GM21390 (cell line): ENCODE results near the gene MAPK8IP3.

Experiments
- ATAC-seq: cut with Tn5 transposase; IDR thresholded peaks from one replicate; pipeline ENCODE4 v1.9.1; 2021; ENCODE audit not compliant: unreplicated experiment

The MAPK8IP3 gene

DNA sequence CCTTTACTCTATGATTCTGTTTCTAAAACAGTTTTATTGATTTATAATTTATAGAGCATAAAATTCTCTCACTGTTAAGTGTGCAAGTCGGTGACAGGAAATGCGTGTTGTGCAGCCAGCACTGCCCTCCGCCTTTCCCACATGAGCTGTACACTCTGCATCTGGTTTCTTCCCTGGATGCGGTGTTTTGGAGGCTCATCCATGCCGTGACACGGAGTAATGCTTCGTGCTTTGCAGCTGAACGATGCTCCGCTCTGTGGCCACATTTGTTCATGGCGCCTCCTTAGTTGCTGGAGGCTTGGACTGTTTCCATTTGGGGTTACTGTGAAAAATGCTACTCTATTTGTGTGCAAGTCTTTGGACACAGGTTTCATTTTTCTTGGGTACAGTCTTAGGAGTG lies 94.7 kb downstream of the MAPK8IP3 start:
- ATAC-seq, result no peak

DNA sequence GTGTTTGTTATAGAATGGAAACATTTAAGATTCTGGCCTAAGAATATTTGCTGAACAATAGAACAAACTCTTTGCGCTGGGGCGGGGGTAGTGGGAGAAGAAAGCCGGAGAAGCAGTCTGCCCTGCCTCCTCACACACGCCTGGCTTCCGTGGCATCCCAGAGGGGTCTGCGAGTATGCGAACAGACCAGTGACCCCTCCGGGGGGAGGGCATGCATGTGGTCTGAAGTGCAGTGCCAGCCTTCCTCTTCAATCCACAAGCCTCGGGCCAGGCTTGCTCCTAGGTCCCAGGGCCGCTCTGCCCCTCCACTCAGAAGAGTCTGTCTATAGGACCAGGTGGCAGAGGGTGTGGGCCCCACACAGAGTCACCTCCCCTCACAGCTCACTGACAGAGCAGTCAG lies 101.6 kb downstream of the MAPK8IP3 start:
- no peak for ATAC-seq

DNA sequence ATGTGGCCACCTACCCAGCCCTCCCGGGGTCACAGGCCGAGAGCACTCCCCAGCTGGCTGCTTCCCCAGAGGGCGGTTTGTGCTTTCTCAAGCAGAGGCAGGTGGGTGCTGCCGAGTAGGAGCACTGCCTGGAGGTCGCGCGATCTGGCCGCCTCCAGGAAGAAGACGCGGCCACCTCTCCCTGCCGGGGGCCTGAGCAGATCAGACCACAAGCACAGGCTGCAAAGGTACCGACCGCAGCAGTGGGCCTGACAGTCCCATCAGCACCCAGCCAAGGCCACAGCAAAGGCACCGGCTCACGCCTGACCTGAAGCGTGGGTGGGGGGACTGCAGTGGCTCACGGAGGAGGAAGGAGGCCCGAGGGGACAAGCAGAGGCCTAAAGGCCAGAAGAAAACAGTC lies 102.7 kb downstream of the MAPK8IP3 start:
- no peak for ATAC-seq

DNA sequence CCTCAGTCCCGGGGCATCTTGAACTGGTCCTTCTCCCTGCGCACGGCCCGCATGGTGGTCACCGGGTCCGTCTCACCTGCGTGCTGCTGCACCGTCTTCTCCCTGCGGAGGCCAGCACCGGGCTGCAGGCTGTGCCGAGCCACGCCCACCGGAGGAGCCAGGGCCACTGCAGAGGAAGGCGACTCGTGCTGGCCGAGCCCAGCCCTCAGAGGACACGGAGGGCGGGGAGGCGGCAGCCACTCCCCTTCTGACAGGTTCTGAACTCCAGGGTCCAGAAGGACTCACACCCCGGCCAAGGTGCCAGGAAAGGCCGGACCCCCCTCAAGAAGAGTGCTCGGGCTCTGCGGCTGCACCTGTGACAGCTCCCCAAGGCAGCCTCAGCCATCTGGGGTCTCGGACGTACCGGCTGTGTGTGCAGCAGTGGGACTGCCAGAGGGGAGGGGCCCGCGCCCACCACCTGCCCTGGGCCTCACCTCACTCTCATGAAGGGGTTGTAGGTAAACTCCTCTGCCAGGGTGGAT lies 103.3 kb downstream of the MAPK8IP3 start:
- no peak for ATAC-seq

DNA sequence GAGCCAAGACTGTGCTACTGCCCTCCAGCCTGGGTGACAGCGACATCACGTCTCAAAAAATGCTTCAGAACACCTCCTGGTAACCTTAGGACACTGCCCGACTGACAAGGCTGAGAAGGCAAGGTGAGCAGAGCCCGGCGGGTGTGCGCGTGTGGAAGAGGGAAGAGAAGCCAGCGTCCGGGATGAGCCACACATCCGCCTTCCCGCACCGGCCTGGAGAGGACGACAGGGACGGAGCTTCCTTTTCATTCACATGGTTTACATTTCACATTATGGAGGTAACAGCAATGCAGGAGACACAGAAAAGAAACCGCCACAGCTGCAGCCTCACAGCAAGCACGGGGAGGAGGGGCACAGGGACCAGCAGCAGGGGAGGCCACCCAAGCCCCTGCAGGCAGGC lies 104.1 kb downstream of the MAPK8IP3 start:
- ATAC-seq, result no peak

DNA sequence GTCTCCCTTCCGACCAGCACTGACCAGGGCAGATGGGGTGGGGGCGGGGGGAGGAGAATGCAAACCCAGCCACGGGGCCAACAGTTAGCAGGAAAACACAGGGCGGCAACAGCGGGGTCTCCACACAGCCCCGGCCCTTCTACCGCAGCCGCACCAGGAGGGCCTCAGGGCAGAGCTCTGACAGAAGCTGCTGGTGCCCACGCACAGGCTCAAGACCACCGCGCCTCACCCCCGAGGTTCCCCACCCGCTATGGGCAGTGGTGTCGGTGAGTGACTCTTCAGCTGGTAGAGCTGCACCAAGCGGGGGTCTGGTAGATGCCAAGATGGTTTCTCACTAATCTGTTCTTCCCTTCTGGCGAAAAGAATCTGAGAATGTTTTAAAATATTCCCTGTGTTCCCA lies 104.5 kb downstream of the MAPK8IP3 start:
- no peak for ATAC-seq

DNA sequence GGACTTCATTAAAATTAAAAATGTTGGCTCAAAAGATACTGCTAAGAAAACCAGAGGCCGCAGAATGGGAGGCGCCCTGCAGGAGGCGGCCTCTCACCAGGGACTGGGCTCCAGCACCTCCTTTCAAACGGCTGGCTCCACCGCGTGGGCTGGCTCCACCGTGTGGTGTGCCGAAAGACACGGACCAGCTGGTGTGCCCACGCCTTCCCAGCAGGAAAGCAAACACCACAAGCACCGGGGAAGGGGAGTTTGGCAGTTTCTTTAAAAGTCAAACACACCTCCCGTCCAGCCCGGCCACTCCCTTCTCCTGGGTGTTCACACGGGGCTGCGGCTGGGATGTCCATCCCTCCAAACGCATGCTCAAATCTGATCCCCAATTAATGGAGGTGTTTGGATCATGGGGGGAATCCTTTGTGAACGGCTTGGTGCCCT lies 106.8 kb downstream of the MAPK8IP3 start:
- ATAC-seq, result no peak

DNA sequence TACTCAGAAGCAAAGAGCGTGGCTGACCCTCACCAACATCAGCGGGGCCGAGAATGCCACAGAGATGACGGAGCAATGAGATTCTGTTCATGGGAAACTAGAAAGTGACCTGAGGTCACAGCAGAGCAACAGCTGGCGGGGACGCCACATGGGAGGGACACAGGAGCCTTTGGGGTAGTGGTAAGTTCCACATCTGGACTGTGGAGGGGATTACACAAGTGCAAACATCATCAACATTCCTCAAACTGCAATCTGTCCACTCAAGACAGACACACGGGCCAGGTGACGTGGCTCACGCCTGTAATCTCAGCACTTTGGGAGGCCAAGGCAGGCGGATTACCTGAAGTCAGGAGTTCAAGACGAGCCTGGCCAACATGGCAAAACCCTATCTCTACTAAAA lies 109.5 kb downstream of the MAPK8IP3 start:
- no peak for ATAC-seq

DNA sequence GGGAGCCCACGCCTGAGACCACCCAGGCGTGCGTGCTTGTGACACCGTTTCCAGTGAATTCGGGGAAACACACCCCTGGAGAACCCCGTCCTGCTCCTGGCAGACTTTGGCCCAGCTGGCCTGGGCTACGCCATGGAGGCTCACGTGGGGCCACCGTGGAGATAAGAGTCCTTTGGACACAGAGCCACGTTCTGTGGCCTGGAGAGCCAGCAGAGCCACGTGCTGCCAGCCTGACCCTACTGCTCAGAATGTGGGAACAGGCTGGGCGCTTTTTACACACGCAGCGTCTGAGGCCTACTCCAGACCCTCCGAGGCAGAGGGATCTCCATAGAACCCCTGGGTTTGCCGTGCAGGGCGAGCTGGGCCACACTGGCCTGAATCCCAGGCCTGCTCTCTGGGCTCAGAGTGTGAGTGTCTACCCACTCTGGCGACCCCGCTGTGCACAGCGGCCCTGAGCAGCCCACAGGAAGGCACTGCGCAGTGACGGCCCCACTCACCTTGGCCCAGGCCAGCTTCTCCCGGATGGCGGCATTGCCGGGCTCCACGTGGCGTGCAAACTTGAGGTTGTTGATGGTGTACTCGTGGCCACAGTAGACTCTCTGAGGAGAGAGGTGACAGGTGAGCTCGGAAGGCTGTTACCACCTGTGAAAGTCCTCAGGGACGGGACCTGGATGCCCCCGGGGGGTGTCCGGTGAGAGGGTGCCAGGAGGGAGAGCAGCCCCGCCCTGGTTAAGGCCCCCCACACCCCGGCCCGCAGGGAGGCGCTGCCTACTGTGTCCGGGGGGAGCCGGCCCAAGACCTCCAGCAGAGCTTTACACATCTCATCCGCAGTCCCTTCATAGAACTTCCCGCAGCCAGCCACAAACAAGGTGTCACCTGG lies 110.6 kb downstream of the MAPK8IP3 start:
- ATAC-seq, result no peak

DNA sequence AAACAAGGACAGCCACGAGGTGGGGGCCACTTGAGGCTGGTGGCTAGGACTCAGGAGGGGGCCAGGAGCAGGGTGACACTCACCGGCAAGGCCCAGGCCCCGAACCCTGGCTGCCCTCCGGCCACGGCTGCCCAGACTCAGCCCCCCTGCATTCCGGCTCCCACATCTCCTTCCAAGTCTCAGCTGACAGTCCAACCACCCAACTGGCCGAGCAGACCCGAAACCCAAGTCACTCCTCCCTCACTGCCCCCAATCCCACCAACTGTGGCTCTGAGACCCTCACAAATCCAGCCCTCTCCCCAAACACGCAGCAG lies 111.2 kb downstream of the MAPK8IP3 start:
- no peak for ATAC-seq

DNA sequence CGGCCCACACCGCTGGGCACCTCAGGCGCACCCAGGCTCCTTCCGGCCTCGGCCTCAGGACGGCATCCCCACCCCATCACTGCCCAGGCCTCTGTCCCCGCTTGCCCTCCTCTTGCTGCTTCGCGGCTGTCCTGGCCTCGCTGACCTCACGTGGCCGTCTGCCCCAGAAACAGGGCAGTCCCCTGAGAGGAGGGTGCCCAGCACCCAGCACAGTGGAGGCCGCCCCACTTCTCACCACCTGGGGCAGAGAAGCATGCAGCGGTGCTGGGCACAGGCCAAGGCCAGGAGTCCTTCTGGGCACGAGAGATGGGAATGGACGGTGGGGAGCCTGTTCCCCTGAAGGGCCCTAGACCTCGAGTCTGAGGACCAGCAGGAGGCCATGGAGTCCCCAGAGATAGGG lies 111.7 kb downstream of the MAPK8IP3 start:
- ATAC-seq, result no peak

DNA sequence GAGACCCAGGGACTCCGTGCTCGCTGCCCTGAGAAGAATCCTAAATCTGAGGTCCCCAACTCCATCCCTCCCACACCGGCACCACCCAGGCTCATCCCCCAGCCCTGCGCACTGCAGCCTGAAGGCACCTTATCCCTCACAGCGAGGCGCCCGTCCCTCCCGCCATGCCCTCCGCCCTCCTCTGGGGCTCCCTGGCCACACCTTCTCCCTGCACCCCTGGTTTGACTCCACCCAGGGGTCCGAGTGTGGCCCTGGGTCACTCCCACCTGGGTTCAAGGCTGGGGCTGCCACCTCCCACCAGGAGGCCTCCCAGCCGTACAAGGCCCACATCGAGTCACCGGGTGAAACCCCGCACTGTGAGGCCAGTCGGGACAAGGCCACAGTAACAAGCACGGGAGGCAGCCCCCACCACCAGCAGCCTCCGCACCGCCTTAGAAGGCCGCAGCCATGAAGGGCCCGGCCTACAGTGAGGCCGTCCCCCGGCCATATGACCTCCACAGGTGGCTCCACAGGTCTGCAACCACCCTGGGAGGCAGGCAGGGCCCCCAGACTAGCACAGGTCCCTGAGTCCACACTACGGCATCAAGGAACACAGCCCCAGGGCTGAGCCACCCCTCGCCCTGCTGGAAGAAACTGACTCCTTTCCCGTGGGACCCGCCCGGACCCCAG lies 112.3 kb downstream of the MAPK8IP3 start:
- no peak for ATAC-seq

DNA sequence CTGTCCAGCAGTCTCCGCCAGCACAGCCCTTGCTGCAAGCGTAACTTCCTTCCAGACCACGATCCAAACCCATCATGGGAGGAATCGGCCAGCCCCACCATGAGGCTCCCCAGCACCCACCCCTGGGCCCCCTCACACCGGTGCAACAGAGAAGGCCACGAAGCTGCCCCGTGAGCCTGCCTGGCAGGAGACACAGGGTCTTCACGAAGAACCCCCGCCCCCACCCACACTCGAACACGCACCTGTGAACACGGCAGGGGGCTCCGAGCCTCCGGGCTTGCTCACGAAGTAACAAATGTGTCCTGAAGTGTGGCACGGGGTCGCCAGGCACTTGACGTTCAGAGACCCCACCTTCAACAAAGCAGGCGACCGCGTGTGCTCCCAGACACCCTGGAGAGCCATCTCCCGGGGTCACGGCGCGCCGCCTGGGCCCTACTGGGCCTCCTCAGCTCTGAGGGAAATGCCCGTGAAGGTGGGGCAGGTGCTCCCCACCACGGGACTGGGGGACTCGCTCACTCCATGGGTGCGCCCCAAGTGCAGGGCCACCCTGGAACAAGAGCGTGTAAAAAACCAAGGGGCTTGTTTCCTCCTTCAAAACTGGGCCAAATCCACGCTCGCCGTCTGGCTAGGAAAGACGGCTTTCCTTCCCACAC lies 113.0 kb downstream of the MAPK8IP3 start:
- ATAC-seq, result no peak

DNA sequence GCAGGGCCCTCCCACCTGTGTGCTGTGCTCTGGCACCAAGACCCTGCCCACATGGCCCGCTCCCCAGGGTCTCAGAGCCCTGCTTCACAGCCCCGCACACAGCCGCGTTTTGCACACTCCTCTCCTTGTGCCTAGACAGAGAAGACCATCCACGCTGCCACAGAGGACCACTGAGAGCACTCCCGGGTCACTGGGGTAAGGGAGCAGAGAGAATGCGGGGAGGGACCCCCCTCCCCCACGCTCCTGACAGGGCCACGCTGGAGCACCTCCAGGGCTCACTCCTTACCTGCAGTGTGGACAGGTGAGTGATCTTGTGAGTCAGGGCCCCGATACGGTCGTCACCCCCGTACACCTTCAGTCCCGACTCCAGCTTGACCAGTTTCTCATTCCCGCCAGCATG lies 113.6 kb downstream of the MAPK8IP3 start:
- ATAC-seq, result no peak
